Body of pancreas (tissue), 4 donors: Measurements from ENCODE around the gene UCP1. TPM values are rescaled to one million over a fixed set of nuclear protein-coding genes. Genes with fewer than 3 reads are reported as not detected.
A peak's percentile ranks its signal among the peaks of the same experiment; 100 is the strongest.

Experiments used
- ATAC-seq: fragments of 150-250 bp; one replicate; pipeline ENCODE4 v1.9.1; 2016
- DNase-seq, 4 donors: peaks; one replicate each; pipeline ENCODE4 v3.0.0-alpha.2; 2019
- H3K27ac ChIP-seq, 4 donors: fragments of 200-600 bp; sonication (generic); 1 replicate in 3 of 4; 2 replicates in 1 of 4; pipeline versions ENCODE4 v1.5.1 to v1.6.1; 2016 to 2019; ENCODE audit warnings: mild to moderate bottlenecking in 1 of 4, mixed read lengths in 1 of 4, moderate library complexity in 1 of 4
- H3K27me3 ChIP-seq, 2 donors: fragments of 200-600 bp; sonication (generic); one replicate each; pipeline ENCODE4 v1.6.0; 2016; ENCODE audit warnings: mild to moderate bottlenecking in 1 of 2
- H3K36me3 ChIP-seq, 2 donors: fragments of 200-600 bp; sonication (generic); replicated peaks in 1 of 2; 2 replicates each; pipeline ENCODE4 v1.5.1; 2016; ENCODE audit warnings: low read depth in 2 of 2; ENCODE audit not compliant: insufficient read depth in 1 of 2
- H3K4me1 ChIP-seq: fragments of 200-600 bp; sonication (generic); one replicate; pipeline ENCODE4 v1.6.0; 2016
- H3K4me3 ChIP-seq, 2 donors: fragments of 200-600 bp; sonication (generic); 1 replicate in 1 of 2; 2 replicates in 1 of 2; pipeline ENCODE4 v1.5.1; 2016 to 2019
- H3K9me3 ChIP-seq, 3 donors: fragments of 200-600 bp; sonication (generic); 1 replicate in 2 of 3; 2 replicates in 1 of 3; pipeline ENCODE4 v1.5.1; 2016
- CTCF ChIP-seq, 7 experiments: fragments of 450-650 bp in 4 of 7; fragments of 200-600 bp in 3 of 7; sonication (generic) in 3 of 7; IDR thresholded peaks; one replicate each; pipeline ENCODE4 v1.5.1; 2016 to 2019; ENCODE audit warnings: antibody characterized with exemption in 7 of 7
- POLR2A ChIP-seq, 3 donors: fragments of 450-650 bp; IDR thresholded peaks; one replicate each; pipeline ENCODE4 v1.6.1; 2016; ENCODE audit warnings: antibody characterized with exemption in 3 of 3, mild to moderate bottlenecking in 2 of 3
- WGBS, 2 donors: methylation state at CpG; one replicate each; pipeline ENCODE4 v1.1.5; 2017; 5-methylcytosine and 5-hydroxymethylcytosine counted together
- intact Hi-C: fragments of 100-400 bp; cut with DNase I; formaldehyde crosslinking; loops from one replicate; pipeline ENCODE4 v1.15.1; 2023
- total RNA-seq, 2 donors: library from RNA; depleted of rRNA; stranded (reverse); fragments of >200 nt; gene quantifications; one replicate each; pipeline ENCODE4 v1.1.0, GENCODE V29; 2016

The UCP1 gene
- total RNA-seq, 2 donors from 2014 or later = not detected

GRCh38 chr4:140602714-140603113, 34.0 kb upstream of the UCP1 start:
- no peak for ATAC-seq
- 85 to 92% methylated on average over 2 of the region's 2 CpGs for WGBS, 2 donors
- Histone ChIP-seq H3K4me3 (no peak overlapping the region), H3K27me3 (no peaks in the 10 kb centered on the region), H3K4me1 (no peaks in the 10 kb centered on the region), H3K27ac (no peak overlapping the region), H3K9me3 (no peaks in the 10 kb centered on the region), H3K36me3 (no peaks in the 10 kb centered on the region)
- DNase-seq = no peak
- intact Hi-C loops = no loop called here
- TF ChIP-seq CTCF (IDR thresholded peaks at IDR 0.05) = no peak
- no peak for TF ChIP-seq POLR2A (IDR thresholded peaks at IDR 0.05)

- H3K4me1 ChIP-seq = no peaks in the 10 kb centered on the region
- DNase-seq (no peak), ATAC-seq (no peak)
- no peak overlapping the region for H3K27ac ChIP-seq
- H3K4me3 ChIP-seq = no peak overlapping the region
- intact Hi-C loops = no loop called here
- WGBS, 2 donors = 73 to 81% methylated on average over 5 to 8 of the region's 8 CpGs
- no peaks in the 10 kb centered on the region for H3K9me3 ChIP-seq
- H3K27me3 ChIP-seq = no peaks in the 10 kb centered on the region
- H3K36me3 ChIP-seq = no peaks in the 10 kb centered on the region
- no peak for TF ChIP-seq POLR2A (IDR thresholded peaks at IDR 0.05)
- no peak for TF ChIP-seq CTCF (IDR thresholded peaks at IDR 0.05)
These were observed 31.6 kb upstream of the UCP1 start for GRCh38 chr4:140600408-140600807.

- intact Hi-C loops = loop anchor here (5.0 kb wide), 1 partner anchor 257 kb away; no protein-coding TSS in a partner anchor
- Histone ChIP-seq H3K36me3 (no peaks in the 10 kb centered on the region), H3K9me3 (no peaks in the 10 kb centered on the region), H3K27ac (no peak overlapping the region), H3K4me3 (no peak overlapping the region), H3K27me3 (no peaks in the 10 kb centered on the region), H3K4me1 (no peaks in the 10 kb centered on the region)
- WGBS, 2 donors = 20 to 30% methylated on average over 1 of the region's 1 CpG
- TF ChIP-seq CTCF (IDR thresholded peaks at IDR 0.05) (peak; percentile 46 to 82 (median 73)), POLR2A (IDR thresholded peaks at IDR 0.05) (no peak)
- ATAC-seq (peak; percentile 89), DNase-seq (peak; percentile 39 to 56 (median 52))
These were observed 26.3 kb upstream of the UCP1 start for GRCh38 chr4:140595065-140595464.

GRCh38 chr4:140584439-140584838, 15.7 kb upstream of the UCP1 start:
- no peak for ATAC-seq
- 45 to 48% methylated on average over 1 of the region's 1 CpG for WGBS, 2 donors

More at GRCh38 chr4:140584439-140584838, 15.7 kb upstream of the UCP1 start:
- no peak for TF ChIP-seq CTCF (IDR thresholded peaks at IDR 0.05)
- no peak for TF ChIP-seq POLR2A (IDR thresholded peaks at IDR 0.05)
- no peaks in the 10 kb centered on the region for H3K4me1 ChIP-seq
- DNase-seq = no peak
- no peak overlapping the region for H3K4me3 ChIP-seq
- intact Hi-C loops = no loop called here
- H3K36me3 ChIP-seq = no peaks in the 10 kb centered on the region
- no peaks in the 10 kb centered on the region for H3K9me3 ChIP-seq
- peaks cover 0 to 8% of the 10 kb centered on the region in 2 donors for H3K27me3 ChIP-seq
- no peak overlapping the region for H3K27ac ChIP-seq
